ENCODE measurements around the gene LDLRAD2. TPM values are rescaled to one million over a fixed set of nuclear protein-coding genes. Genes with fewer than 3 reads are reported as not detected.

LDLRAD2 gene
- total and polyA plus RNA-seq, 2 of the 8 experiments (the other 6 are each of a cell fraction or from before 2014, with no cell fraction given) = 0.48 to 0.74 TPM

- TF ChIP-seq KDM1A (IDR thresholded peaks at IDR 0.05; ENCODE audit: borderline replicate concordance, low read length) (no peak), SIX5 (IDR thresholded peaks at IDR 0.05; ENCODE audit: low read depth, low read length) (no peak), TBP (IDR thresholded peaks at IDR 0.05; ENCODE audit: low read depth, low read length) (no peak), ZNF274 (IDR thresholded peaks at IDR 0.05; ENCODE audit: borderline replicate concordance, extremely low read depth, low read length) (no peak), HDAC6 (IDR thresholded peaks at IDR 0.05; ENCODE audit: low read depth, low read length) (no peak), TCF12 (IDR thresholded peaks at IDR 0.05; ENCODE audit: low read depth, low read length) (no peak), TAF7 (optimal IDR thresholded peaks at IDR 0.05; ENCODE audit: borderline replicate concordance, low read depth, low read length) (no peak), YY1 (IDR thresholded peaks at IDR 0.05; ENCODE audit: low read depth, low read length) (0 out of 2 replicates have a peak, but pooled peaks have one; percentile 14), CBX5 (IDR thresholded peaks at IDR 0.05; ENCODE audit: low read depth, low read length) (no peak), JUN (IDR thresholded peaks at IDR 0.05; ENCODE audit: low read depth, low read length) (no peak), POLR2AphosphoS5 (IDR thresholded peaks at IDR 0.05; ENCODE audit: low read depth, low read length) (no peak), RFX5 (IDR thresholded peaks at IDR 0.05; ENCODE audit: borderline replicate concordance, low read depth, low read length) (no peak), USF2 (IDR thresholded peaks at IDR 0.05; ENCODE audit: low read length) (no peak), CBX8 (IDR thresholded peaks at IDR 0.05; ENCODE audit: borderline replicate concordance, low read depth, low read length) (no peak), SP2 (IDR thresholded peaks at IDR 0.05; ENCODE audit: low read length) (no peak), SIRT6 (IDR thresholded peaks at IDR 0.05; ENCODE audit: low read length) (no peak), CTCF (IDR thresholded peaks at IDR 0.05; ENCODE audit: control extremely low read depth in 1 of 3, insufficient read depth in 1 of 3, low read depth in 1 of 3, low read length in 3 of 3) (peak; percentile 12 to 41 (median 33); a peak in 3 of 4 replicates), SIN3A (conservative IDR thresholded peaks at IDR 0.05 in 1 of 2, IDR thresholded peaks at IDR 0.05 in 1 of 2; ENCODE audit: low read depth in 1 of 2, low read length in 2 of 2) (peak; percentile 38 to 67; a peak in 2 of 4 replicates), HDAC2 (IDR thresholded peaks at IDR 0.05; ENCODE audit: borderline replicate concordance in 1 of 2, low read depth in 2 of 2, low read length in 2 of 2) (no peak), KDM4A (IDR thresholded peaks at IDR 0.05; ENCODE audit: low read depth, low read length, severe bottlenecking) (no peak), JUND (IDR thresholded peaks at IDR 0.05; ENCODE audit: low read length) (no peak), TEAD4 (IDR thresholded peaks at IDR 0.05; ENCODE audit: low read depth, low read length) (no peak)
These were observed 29.7 kb upstream of the LDLRAD2 start (continued) for GRCh38 chr1:21782349-21782867.

All from H1 (cell line).